Skeletal muscle tissue (tissue), 4 donors: ENCODE measurements around the gene SUSD2. TPM values are rescaled to one million over a fixed set of nuclear protein-coding genes. Genes with fewer than 3 reads are reported as not detected.
"Not testable (repeated sequence)": the region's sequence is repeated elsewhere in the genome, so short reads cannot be mapped to it uniquely, and the experiment has no call there.

ENCODE experiments used
- H3K27ac ChIP-seq: one replicate; pipeline ENCODE4 v1.7.0; 2013; ENCODE audit warnings: mild to moderate bottlenecking, low read depth, low read length, inconsistent platforms
- H3K27me3 ChIP-seq, 3 donors: one replicate each; pipeline ENCODE4 v1.7.0; 2013; ENCODE audit warnings: low read length in 3 of 3; ENCODE audit not compliant: control insufficient read depth in 3 of 3, insufficient read depth in 3 of 3
- H3K36me3 ChIP-seq, 3 donors: one replicate each; pipeline ENCODE4 v1.7.0; 2013; ENCODE audit warnings: low read length in 3 of 3; ENCODE audit not compliant: control insufficient read depth in 3 of 3, insufficient read depth in 3 of 3
- H3K4me1 ChIP-seq, 3 donors: one replicate each; pipeline ENCODE4 v1.7.0; 2013; ENCODE audit warnings: low read length in 3 of 3, mild to moderate bottlenecking in 3 of 3; ENCODE audit not compliant: control insufficient read depth in 3 of 3, insufficient read depth in 3 of 3
- H3K4me3 ChIP-seq, 3 donors: one replicate each; pipeline ENCODE4 v1.7.0; 2013; ENCODE audit warnings: low read length in 3 of 3
- H3K9ac ChIP-seq, 3 donors: one replicate each; pipeline ENCODE4 v1.7.0; 2013; ENCODE audit warnings: low read length in 3 of 3, mild to moderate bottlenecking in 3 of 3, moderate library complexity in 2 of 3, low read depth in 1 of 3
- H3K9me3 ChIP-seq, 3 donors: one replicate each; pipeline ENCODE4 v1.7.0; 2013; ENCODE audit warnings: low read length in 3 of 3; ENCODE audit not compliant: control insufficient read depth in 3 of 3
- total RNA-seq: library from RNA; depleted of rRNA; stranded (reverse); fragments of >200 nt; gene quantifications from one replicate; pipeline ENCODE4 v1.2.3, GENCODE V29; 2014
- donor health status: Osteomylitis.

SUSD2 gene
- total RNA-seq, 1 donor from 2014 or later, result 0.52 TPM

DNA sequence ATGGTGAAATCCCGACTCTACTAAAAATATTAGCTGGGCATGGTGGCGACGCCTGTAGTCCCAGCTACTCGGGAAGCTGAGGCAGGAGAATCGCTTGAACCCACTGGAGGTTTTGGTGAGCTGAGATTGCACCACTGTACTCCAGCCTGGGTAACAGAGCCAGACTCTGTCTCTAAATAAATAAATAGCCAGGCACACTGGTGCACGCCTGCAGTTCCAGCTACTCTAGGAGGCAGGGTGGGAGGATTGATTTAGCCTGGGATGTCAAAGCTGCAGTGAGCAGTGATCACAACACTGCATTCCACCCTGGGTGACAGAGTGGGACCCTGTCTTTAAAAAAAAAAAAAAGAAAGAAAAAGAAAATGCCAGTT, 17.4 kb downstream of the SUSD2 start:
- no peak overlapping the region for H3K9ac ChIP-seq
- H3K4me3 ChIP-seq, result no peak overlapping the region
- H3K27ac ChIP-seq, result no peak overlapping the region
- H3K9me3 ChIP-seq, result no peaks in the 10 kb centered on the region
- no peaks in the 10 kb centered on the region for H3K36me3 ChIP-seq
- peaks cover 0 to 4% (median 3%) of the 10 kb centered on the region in 3 donors for H3K4me1 ChIP-seq
- H3K27me3 ChIP-seq, result no peaks in the 10 kb centered on the region

DNA sequence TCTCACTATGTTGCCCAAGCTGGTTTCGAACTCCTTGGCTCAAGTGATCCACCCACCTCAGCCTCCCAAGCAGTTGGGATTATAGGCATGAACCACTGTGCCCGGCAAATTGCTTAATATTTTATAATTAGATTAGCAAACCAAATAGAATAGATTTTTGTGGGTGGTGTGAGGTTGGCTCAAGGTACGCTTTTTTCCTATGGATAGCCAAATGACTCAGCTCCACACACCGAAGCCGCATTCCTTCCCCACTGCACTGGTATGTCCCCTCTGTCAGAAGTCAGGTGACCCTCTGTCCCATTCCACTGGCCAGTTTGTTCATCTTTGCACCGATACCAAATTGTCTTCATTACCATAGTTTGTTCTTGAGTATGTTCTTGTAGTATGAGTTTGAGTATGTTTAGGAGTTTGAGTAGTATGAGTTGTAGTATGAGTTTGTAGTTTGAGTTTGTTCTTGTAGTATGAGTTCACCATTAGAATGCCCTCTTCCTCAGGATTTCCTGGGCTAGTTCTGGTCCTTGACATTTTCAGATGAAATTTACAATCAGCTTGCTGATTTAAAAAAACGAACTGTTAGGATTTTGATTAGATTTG, 19.4 kb downstream of the SUSD2 start:
- no peaks in the 10 kb centered on the region for H3K9me3 ChIP-seq
- H3K27me3 ChIP-seq, result no peaks in the 10 kb centered on the region
- peaks cover 0 to 7% (median 4%) of the 10 kb centered on the region in 3 donors for H3K4me1 ChIP-seq
- no peak overlapping the region for H3K9ac ChIP-seq
- no peak overlapping the region for H3K4me3 ChIP-seq
- no peaks in the 10 kb centered on the region for H3K36me3 ChIP-seq
- no peak overlapping the region for H3K27ac ChIP-seq

DNA sequence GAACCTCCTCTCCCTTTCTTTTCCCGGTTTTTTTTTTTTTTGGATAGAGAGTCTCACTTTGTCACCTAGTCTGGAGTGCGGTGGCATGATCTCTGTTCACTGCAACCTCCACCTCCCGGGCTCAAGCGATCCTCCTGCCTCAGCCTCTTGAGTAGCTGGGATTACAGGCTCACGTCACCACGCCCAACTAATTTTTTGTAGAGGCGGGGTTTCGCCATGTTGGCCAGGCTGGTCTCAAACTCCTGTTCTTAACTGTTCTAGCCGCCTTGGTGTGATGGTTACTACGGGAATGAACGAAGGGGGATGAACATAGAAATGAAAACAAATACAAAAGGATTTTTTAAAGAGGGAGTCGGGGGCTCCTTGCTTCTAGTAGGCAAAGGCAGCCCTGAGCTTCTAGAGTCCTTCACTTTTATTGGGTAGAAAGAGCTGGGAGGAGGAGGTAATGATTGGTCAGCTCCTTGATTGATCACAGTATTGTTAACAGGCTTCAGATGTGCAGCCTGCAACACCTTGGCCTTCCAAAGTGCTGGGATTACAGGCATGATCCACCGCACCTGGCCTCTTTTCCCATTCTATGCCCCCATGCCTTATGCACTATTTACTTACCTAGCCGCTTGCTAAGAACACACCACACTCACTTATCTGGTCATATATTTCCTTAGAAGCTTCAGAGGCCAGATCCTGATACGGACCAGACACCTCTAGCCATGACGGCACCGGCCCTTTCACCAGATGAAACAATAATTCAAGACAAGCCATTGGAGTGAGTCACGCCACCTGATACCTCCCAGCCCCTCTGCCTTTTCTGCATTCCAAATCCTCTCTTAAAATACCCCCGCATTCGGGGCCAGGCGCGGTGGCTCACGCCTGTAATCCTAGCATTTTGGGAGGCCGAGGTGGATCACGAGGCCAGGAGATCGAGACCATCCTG, 20.7 kb downstream of the SUSD2 start:
- peaks cover 2 to 11% (median 4%) of the 10 kb centered on the region in 3 donors for H3K4me1 ChIP-seq
- no peak overlapping the region for H3K9ac ChIP-seq
- H3K27me3 ChIP-seq, result no peaks in the 10 kb centered on the region
- no peak overlapping the region for H3K27ac ChIP-seq
- no peak overlapping the region for H3K4me3 ChIP-seq
- H3K9me3 ChIP-seq, result no peaks in the 10 kb centered on the region
- no peaks in the 10 kb centered on the region for H3K36me3 ChIP-seq

DNA sequence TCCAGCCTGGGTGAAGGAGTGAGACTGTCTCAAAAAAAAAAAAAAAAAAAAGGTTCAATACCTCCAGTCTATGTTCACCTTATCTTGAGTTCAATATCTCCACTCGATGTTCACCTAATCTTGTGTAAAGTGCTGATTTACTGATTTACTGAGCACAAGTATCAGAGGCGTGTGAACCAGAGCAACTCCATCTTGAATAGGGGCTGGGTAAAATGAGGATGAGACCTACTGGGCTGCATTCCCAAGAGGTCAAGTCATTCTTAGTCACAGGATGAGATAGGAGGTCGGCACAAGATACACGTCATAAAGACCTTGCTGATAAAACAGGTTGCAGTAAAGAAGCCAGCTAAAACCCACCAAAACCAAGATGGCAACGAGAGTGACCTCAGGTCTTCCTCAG, 22.6 kb downstream of the SUSD2 start:
- not testable (repeated sequence) for H3K9me3 ChIP-seq, H3K9ac ChIP-seq, H3K27me3 ChIP-seq, H3K4me3 ChIP-seq, H3K27ac ChIP-seq, H3K36me3 ChIP-seq
- H3K4me1 ChIP-seq, result peaks cover 3 to 18% (median 4%) of the 10 kb centered on the region in 3 donors

DNA sequence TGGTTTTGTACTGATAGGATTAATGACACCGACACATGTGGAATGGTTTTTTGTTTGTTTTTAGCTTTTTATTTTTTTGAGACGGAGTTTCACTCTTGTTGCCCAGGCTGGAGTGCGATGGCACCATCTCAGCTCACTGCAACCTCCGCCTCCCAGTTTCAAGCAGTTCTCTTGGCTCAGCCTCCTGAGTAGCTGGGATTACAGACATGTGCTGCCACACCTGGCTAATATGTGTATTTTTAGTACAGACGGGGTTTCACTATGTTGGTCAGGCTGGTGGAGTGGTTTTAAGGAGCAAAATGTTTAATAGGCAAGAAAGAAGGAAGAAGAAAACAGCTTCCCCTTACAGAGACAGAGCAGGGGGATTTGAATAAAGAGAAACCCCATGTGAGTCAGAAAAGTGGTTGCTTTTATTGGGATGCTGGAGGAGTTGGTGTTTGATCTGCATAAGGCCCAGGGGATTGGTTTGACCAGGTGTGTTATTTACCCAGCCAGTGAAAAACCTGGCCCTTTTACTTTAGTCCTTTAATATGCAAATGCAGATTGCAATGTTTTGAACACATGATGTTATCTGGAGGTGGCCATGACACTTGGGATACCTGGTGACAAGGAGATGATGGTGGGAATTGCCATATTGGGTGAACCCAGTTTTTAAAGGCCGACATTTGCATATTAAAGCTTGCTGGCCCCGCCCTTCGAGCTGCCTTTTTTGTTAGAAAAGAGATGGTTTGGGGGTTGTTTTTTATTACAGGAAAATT, 24.3 kb downstream of the SUSD2 start:
- Histone ChIP-seq H3K4me1 (peaks cover 3 to 18% (median 4%) of the 10 kb centered on the region in 3 donors), H3K9me3 (no peaks in the 10 kb centered on the region), H3K9ac (no peak overlapping the region), H3K27me3 (no peaks in the 10 kb centered on the region), H3K36me3 (no peaks in the 10 kb centered on the region), H3K27ac (no peak overlapping the region), H3K4me3 (no peak overlapping the region)

DNA sequence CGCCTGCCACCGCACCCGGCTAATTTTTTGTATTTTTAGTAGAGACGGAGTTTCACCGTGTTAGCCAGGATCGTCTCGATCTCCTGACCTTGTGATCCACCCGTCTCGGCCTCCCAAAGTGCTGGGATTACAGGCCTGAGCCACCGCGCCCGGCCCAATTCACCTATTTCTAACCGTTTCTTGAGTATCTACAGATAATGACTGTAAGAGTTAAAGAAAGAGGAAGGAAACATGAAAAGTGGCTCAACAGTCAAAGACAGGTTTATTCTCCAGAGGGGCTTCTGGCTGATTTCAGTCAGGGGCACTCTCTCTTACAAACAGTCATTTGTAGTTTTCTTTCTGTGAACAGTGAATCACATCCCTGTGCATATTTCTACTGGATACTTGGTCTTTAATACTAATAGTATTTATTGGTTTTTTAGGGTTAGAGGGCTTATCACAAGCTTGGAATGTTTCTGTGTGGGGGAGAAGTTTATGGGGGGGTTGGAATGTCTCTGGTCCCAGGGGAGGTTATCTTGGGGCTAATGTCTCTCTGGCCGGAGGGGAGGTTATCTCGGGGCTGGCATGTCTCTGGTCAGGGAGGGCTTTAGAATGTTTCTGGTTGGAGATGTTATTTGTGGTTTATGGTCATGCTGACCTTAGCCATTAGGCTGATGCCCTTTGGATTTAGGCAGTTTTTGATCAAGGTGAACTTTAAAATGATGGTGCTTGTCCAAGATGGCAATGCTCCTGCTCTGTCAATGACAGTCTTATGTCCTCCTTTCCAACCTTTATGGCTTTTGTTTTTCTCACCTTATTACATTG, 25.4 kb downstream of the SUSD2 start:
- H3K4me1 ChIP-seq, result peaks cover 3 to 18% (median 4%) of the 10 kb centered on the region in 3 donors
- H3K4me3 ChIP-seq, H3K27ac ChIP-seq, H3K27me3 ChIP-seq, H3K9ac ChIP-seq, H3K36me3 ChIP-seq, H3K9me3 ChIP-seq: not testable (repeated sequence)

DNA sequence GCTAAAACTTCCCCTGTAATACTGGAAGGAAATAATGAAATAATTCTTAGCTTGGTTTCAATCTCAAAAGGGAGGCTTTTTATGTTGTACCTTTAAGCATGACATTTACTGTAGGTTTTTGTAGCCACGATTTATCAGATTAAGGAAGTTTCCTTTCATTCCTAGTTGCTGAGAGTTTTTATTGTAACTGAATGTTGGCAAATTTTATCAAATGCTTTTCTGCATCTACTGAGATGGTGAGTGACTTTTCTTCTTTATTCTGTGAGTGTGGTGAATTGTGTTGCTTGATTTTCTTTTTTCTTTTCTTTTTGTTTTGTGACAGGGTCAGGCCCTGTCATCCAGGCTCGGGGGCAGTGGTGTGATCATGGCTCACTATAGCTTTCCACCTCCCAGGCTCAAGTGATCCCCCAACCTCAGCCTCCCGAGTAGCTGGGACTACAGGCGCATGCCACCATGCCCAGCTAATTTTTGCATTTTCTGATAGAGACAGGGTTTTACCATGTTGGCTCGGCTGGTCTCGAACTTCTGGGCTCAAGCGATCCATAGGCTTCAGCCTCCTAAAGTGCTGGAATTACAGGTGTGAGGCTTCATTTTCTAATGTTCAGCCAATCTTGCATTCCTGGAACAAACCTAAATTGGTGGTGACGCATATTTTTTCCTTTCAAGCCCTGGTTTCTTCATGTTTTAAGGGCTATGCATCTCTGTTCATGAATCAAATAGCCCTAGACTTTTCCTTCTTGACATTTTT, 26.2 kb downstream of the SUSD2 start:
- Histone ChIP-seq H3K9ac (no peak overlapping the region), H3K27ac (peak overlapping the region; percentile 69), H3K9me3 (no peaks in the 10 kb centered on the region), H3K4me3 (no peak overlapping the region), H3K27me3 (no peaks in the 10 kb centered on the region), H3K4me1 (peaks cover 3 to 18% (median 4%) of the 10 kb centered on the region in 3 donors), H3K36me3 (no peaks in the 10 kb centered on the region)

DNA sequence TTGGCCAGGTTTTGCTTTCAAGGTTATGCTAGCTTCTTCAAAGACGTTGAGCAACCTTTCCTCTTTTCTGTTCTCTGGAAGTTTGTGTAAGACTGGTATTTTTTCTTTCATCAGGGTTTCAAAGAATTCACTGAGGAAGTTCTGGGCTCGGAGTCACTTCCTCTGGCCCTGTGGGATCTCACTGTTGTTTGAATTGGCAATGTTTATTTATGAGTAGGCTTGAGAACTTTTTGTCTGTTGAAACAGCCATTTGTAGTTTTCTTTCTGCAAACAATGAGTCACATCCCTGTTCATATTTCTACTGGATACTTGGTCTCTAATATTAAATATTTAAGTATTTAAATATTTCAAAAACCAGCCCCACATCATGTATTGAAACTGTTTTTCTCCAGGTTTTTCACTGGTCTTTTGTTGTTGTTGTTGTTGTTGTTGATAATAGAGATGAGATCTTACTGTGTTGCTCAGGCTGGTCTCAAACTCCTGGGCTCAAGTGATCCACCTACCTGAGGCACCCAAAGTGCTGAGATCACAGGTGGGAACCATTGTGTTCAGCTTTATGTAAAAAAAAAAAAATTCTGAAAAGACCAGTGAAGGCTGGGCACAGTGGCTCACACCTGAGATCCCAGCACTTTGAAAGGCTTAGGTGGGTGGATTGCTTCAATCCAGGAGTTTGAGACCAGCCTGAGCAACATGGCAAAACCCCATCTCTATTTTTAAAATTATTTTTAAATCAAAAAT, 26.9 kb downstream of the SUSD2 start:
- Histone ChIP-seq H3K36me3 (no peaks in the 10 kb centered on the region), H3K27ac (peak overlapping the region; percentile 69), H3K9me3 (no peaks in the 10 kb centered on the region), H3K4me1 (peaks cover 3 to 18% (median 4%) of the 10 kb centered on the region in 3 donors), H3K4me3 (no peak overlapping the region), H3K9ac (no peak overlapping the region), H3K27me3 (no peaks in the 10 kb centered on the region)
